Activated CD8-positive, alpha-beta memory T cell treated with anti-CD3 and anti-CD28 coated beads for 24 hours (primary cell): ENCODE data around the gene OPRL1.
"Not testable (repeated sequence)": the region's sequence is repeated elsewhere in the genome, so short reads cannot be mapped to it uniquely, and the experiment has no call there.

Source experiments
- DNase-seq: peaks from one replicate; pipeline ENCODE4 v3.0.0-alpha.2; 2020

OPRL1 gene

DNA sequence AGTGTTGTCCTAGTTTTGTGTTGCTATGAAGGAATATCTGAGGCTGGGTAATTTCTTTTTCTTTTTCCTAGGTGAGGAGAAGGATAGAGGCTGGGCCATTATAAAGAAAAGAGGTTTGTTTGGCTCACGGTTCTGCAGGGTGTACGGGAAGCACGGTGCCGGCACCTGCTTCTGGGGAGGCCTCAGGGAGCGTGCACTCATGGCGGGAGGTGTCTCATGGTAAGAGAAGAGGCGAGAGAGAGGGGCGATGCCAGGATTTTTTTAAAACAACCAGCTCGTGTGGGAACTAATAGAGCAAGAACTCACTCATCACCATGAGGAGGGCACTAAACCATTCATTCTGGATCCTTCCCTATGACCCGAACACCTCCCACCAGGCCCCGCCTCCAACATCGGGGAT is 41.7 kb downstream of the OPRL1 start:
- DNase-seq: no peak

DNA sequence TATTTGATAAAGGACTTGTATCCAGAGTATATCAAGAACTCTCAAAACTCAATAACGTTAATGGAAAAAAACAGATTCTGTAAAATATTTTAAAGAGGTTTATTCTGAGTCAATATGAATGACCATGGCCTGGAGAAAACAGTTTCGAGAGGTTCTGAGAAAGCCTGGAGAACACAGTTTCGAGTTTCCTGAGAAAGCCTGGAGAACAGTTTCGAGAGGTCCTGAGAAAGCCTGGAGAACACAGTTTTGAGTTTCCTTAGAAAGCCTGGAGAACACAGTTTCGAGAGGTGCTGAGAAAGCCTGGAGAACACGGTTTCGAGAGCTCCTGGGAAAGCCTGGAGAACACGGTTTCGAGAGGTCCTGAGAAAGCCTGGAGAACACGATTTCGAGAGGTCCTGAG is 43.0 kb downstream of the OPRL1 start:
- DNase-seq: not testable (repeated sequence)

DNA sequence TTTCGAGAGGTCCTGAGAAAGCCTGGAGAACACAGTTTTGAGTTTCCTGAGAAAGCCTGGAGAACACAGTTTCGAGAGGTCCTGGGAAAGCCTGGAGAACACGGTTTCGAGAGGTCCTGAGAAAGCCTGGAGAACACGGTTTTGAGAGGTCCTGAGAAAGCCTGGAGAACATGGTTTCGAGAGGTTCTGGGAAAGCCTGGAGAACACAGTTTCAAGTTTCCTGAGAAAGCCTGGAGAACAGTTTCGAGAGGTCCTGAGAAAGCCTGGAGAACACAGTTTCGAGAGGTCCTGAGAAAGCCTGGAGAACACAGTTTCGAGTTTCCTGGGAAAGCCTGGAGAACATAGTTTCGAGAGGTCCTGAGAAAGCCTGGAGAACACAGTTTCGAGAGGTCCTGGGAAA is 43.6 kb downstream of the OPRL1 start:
- DNase-seq: not testable (repeated sequence)

DNA sequence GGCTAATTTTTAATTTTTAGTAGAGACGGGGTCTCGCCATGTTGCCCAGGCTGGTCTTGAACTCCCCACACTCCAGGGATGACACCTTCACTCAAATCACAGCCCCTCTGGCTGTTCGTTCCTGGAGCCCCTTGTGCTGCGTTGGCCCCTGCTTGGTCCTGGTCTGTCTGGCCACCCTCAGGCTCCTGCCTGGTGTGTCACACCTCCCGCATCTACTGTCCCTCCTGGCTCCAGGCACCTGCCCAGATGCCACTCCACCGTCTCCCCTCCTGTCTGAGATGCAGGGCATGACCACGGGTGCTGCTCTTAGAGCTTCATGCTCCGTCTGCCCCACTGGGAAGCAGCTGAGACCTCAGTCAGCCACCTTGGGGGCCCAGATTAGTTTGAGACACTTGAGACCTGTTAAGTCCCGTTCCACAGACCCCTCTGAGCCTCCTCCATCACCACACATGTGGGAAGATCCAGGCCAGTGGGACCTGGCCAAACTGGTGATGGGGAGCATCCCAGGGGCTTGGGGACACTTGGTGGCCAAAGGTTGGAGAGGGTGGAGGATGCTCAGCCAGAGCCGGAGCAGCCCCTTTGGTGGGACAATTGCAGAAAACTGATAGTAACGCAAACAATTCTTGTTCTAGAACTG is 49.4 kb downstream of the OPRL1 start:
- no peak for DNase-seq

DNA sequence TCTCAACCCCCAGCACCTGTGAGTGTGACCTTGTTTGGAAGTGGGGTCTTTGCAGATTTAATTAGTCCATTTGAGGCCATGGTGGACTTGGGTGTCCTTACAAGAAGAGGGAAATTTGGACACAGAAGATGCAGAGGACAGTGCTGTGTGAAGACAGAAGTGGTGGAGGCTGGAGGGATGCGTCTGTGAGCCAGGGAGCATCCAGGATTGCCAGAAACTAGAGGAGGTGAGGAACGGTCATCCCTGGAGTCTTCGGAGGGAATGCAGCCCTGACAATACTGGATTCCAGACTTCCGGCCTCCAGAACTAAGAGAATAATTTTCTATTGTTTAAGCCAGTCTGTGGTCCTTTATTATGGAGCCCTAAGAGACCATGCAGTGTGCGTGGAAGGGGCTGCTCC is 50.4 kb downstream of the OPRL1 start:
- no peak for DNase-seq

DNA sequence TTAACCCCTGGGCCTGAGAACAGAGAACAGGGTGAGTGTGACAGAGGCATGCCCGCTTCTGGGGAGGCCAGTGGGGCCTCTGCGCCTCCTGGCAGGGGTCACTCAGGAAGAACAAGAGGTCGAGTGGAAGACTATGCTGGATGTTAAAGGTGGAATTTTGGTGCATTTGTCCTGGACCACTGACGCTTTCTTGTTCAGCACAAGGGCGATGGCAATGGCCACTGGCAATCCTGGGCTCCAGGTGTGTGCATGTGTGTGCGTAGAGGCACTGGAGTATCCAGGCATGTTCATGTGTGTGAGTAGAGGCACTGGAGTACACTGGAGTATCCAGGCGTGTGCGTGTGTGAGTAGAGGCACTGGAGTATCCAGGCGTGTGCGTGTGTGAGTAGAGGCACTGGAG is 51.0 kb downstream of the OPRL1 start:
- no peak for DNase-seq

DNA sequence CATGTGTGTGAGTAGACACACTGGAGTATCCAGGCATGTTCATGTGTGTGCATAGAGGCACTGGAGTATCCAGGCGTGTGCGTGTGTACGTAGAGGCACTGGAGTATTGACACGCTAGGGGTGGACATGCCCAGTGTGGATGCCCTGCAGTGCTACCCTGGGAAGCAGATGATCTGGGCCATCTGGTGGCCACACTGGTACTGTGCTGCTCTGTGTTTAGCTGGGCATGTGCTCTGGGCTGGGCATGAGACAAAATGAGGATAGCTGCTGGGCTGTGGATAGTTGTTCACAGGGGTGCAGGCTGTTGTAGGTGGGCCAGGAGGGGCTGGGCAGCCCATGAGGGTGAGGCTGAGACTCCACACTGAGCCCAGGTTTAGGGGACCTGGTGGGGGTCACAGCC is 51.5 kb downstream of the OPRL1 start:
- DNase-seq: no peak

DNA sequence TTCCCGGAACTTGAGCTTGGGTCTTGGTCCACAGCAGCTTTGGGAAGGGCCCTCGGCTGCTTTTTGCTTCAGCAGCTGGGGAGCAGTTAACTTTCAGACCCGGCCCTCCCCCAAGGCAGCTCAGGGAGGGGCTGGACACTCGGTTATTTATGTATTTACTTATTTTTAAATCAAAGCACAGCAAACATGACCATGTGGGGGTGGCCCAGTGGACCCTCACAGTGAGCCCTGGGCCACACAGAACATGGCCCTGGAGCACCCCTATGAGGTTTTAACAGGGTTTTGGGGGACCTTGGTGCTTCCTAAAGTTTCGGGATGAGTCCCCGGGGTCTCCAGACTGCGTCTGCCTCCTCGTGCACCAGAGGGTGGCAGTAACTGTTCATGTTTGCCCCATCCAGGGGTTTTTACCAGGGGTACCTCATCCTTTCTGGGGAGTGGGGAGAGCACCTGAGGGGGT is 54.1 kb downstream of the OPRL1 start:
- DNase-seq: no peak

DNA sequence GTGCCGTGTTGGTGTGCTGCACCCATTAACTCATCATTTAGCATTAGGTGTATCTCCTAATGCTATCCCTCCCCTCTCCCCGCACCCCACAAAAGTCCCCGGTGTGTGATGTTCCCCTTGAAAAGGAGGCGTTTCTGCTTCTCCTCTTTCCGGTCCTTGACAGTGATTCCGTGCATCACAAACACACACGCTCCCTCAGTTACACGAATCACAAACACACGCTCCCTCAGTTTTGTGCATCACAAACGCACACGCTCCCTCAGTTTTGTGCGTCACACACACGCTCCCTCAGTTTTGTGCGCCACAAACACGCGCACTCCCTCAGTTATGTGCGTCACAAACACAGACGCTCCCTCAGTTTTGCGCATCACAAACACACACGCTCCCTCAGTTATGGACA is 54.9 kb downstream of the OPRL1 start:
- DNase-seq: not testable (repeated sequence)

DNA sequence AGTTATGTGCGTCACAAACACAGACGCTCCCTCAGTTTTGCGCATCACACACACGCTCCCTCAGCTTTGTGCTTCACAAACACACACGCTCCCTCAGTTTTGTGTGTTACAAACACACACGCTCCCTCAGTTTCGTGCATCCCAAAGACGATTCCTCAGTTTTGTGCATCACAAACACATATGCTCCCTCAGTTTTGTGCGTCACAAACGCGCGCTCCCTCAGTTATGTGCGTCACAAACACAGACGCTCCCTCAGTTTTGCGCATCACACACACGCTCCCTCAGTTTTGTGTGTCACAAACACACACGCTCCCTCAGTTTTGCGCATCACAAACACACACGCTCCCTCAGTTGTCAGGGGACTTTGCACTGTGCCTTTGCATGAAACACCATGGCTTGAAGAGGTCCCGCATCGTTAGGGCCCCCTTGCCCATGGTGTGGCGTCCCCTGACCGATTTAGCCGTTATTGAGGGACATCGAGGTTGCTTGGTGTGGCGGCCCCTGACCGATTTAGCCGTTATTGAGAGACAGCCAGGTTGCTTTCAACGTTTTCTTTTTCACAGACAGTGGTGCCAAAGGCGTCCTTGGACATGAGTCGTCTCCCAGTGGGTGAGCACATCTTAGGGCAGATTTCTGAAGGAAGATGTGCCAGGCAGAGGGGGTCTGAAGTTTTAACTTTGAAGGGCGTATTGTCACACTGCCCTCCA is 56.3 kb downstream of the OPRL1 start:
- no peak for DNase-seq

DNA sequence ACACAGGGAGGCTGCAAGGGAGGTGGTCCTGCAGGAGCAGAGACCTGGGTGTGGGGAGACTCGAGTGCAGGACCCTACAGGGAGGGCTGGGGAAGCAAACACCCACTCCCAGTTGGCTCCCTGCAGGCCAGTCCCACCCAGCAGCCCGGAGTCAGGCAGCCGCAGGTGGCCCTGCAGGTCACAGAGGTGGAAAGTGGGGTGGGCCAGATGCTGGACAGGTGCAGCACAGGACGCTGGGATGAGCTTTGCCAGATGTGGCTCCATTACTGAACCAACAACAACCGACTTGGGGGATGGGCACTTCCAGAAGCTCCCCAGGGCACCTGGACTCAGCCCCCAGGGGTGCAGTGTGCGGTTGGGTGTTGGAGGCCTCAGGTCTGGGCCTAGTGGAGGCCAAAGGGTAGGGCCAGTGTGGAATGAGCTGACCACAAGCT is 57.7 kb downstream of the OPRL1 start:
- no peak for DNase-seq

DNA sequence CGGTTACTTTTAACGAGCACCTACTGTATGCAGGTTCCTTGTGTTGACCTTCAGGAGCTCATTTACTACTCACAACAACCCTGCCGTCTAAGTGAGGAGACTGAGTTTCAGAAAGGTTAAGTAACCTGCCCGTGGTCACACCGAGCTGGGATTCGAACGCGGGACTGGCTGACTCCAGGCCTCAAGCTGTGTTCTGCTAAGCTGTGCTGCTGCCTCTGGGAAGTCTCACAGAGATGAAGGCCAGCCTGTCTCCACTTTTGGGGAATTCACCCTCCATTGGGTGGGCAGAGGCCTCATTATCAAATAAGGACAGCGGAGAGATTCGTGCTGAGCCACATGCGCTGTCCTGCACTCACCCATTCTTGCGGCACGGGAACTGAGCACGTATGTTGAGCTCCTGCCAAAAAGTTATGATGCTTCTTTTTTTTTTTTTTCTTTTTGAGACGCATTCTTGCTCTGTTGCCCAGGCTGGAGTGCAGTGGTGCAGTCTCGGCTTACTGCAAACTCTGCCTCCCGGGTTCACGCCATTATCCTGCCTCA is 58.5 kb downstream of the OPRL1 start:
- no peak for DNase-seq

DNA sequence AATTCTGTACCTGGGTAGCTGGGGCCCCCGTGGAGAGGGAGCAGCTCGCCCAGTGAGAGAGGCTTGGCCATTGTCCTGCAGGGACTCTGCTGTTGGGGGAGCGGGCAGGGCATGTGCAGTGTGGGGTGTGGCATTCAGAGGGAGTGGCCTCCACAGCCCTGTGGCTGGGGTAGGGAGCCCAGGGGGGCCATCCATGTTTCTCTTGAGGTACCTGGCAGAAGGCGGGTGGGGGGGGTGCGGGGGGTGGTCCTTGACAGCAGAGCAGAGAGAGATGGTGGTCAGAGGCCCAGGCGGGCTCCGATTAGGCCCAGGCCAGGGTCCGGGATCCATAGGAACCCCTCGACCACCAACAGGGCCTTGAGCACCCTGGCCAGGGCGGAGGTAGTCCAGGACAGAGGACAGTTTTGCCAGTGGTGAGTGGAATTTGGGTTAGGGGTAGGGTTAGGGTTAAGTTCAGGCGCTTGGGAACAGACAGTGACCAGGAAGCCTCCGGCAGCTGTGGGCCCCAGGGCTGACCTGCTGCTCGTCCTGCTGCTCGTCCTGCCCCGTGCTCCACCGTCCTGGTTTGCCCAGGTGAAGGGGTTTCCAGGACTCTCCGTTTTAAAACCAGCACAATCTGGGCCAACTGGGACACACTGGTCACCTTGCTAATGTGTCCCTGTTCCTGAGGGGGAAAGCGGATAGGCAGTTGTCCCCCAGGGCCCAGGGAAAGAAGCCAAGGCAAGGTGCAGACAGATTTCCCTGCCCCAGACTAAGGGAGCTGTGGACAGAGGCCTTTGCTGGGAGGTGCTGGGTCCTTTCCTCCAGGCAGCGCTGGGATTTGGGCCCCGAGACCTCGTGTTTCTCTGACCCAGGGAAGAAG is 59.5 kb downstream of the OPRL1 start:
- DNase-seq: no peak

DNA sequence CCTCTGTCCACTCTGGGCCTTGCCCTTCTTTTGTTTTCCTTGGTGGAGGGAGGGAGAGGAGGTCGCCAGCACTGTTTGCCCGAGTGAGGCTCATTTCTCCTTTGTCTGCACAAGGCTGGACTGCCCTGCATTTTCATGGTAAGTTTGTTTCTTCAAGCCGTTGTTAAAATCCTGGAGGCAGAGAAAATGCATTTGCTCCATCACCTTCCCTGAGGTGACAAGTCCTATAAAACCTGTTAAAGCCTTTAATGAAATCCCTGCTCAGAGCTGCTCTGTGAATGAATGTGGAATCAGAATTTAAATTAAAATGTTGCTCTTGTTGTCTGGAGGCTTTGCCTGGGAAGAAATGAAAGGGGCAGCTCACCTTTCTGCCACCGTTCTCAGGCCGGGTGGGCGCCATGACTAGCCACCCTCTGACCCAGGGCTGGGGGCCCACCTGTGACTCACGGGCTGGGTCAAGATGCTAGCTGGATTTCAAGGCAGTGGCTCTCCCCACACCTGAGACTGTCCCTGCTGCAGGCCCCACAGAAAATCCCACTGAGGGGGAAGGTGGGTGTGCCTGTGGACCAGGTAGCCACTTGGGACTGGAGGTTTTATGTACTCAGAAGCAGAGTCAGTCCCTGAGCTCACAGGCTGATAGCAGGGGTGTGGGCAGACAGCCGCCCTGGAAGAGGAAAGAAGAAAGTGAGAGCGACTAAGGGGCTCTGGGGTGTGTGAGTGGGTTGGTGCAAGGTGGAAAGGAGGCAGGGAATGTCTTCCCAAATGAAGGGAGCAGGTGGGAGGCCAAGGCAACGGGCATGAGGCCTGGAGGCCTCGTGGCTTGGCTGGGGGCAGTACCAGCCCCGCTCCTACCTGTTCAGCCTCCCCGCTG is 60.4 kb downstream of the OPRL1 start:
- no peak for DNase-seq

DNA sequence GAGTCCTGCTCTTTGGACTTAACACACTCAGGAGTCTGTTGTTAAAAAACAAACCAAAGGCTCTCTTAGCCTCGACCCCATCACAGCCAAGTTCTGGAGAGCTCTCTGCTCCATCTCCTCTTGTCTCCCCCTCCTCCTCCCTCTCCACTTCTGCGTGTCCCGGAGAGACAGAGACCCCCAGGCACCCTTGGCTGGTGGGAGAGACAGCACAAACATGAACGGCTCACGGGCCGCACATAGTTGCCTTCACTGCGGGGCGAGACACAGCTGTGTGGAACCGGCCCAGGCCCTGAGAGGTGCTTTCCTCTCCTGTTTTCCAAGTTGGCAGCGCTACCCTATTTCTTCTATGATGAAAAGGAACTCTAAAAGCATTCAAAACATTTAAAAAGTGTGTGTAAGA is 61.1 kb downstream of the OPRL1 start:
- no peak for DNase-seq

DNA sequence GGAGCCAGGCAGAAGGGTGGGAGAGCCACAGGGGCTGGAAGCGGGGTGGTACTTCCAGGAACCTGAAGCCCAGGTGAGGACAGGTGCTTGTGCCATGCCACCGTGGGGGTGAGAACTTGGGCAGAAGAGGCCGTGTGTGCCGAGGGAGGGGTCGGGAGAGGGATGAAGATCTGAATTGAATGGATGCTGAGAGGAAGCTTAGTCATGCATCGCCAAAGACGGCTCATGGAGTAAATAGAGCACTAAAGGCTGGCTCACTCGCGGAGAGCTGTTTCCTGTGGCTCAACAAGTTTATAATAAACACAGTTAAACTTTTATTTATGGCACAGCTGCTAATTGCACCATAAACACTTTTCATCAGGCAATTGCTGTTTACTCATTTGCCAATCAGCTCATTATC is 62.7 kb downstream of the OPRL1 start:
- DNase-seq: no peak

DNA sequence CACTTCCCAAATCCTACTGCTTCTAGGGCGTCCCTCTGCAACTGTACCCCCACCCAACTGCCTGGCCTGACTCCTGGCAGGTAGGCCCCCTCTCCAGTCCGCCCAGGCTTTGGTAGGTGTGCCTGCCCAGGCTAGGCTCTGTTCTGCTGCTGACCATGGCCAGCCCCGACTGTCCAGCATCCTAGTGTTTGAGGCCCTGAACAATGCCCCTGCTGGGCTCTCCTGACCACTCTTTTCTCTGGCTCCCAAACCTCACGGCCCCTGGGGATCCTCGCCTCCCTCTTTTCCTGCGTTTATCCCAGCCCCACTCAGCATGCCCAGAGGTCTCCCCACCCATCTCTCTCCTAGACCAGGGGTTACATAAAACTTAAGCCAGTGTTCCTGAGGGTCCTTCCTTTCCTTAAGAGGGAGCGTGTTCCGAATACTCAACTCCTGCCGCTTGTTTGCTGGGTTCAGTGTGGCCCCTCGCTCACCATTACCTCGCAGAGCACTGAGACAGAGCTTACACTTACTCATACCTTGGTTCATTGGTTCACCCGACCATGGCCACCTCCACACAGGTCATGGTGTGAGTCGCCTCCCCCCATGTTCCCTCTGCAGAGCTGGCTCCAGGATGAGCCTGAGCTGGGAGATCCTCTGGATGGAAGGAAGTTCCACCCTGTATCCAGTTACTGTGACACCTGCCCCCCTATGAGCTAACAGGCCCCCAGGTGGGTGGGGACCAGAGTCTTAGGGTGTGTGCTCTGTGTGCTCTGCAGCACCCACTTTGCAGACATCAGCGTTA is 63.3 kb downstream of the OPRL1 start:
- no peak for DNase-seq

DNA sequence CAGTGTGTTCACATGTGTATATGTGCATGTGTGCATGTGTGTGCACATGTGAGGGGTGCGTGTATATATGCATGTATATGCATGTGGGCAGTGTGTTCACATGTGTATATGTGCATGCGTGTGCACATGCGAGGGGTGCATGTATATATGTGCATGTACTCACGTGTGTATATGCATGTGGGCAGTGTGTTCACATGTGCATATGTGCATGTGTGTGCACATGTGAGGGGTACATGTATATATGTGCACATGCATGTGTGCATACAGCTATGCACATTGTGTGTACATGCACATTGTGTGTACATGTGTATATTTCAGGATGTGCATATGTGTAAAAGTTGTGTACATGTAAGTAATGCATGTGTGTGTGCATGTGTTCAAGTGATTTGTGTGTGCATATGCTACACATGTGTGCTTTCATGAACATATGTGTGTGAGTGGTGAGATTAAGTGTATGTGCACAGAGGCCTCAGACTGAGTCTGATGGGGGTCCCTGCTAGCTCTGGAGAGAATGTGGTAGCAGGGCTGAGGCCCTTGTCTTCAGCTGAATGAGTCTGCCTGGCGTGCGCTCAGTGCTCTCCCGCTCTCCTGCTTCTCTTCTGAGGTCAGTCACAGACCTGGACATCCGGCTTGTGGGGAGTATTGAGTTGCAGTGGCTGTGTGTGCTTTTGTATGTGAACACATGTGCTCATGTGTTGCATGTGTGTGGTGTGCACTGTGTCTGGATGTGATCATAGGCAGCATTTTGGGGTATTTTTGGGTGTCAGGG is 64.4 kb downstream of the OPRL1 start:
- DNase-seq: no peak

DNA sequence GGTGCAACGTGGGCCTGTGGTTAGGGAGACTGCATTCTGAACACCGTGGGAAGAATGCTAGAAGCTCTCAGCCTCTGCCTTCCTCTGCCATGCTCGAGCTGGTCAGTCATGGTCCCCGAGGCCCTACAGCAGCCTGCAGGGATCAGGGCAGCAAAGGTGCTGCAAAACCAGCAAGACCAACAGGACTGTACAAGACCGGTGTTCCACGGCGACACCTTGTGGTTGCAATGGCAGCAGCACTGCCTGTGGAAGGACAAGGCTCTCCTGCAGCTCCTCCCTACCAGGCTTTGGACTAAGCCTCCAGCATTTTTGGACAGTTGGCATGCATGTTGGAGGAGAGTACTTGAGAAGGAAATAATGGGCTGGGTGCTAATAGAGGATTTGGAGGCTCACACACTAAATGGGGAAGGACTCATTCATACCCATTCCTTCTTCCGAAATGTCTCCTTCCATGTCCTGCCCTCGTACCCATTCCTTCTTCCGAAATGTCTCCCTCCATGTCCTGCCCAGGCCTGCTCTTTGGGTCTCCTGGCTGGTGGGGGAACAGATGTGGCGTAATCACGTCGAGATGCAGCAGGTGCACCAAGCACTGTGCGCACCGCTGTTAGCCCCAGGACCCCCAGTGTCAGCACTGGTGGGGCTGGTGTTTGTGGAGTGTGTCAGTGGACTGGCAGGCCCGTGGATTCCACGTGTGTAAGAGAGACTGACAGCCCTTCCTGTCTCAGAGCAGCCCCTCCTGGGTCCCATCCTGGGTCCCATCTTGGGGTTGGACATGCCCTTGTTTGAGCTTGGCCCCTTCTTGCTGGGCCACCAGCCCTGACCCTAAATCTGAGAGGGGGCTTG is 65.8 kb downstream of the OPRL1 start:
- DNase-seq: no peak
